ENCODE results near the gene GRXCR1.
A peak's percentile ranks its signal among the peaks of the same experiment; 100 is the strongest.

Gene GRXCR1

GRCh38 chr4:42905591-42905990 is 13.1 kb downstream of the GRXCR1 start:
- no peaks in the 10 kb centered on the region for H3K27me3 ChIP-seq (ENCODE audit: control insufficient read depth, insufficient read depth, low read length)
- H3K4me1 ChIP-seq (ENCODE audit: control insufficient read depth, insufficient read depth, low read length) = peaks cover 11% of the 10 kb centered on the region

GRCh38 chr4:42906341-42906740 is 13.8 kb downstream of the GRXCR1 start:
- H3K36me3 ChIP-seq (ENCODE audit: control insufficient read depth, insufficient read depth, low read length) = no peaks in the 10 kb centered on the region
- H3K4me3 ChIP-seq (ENCODE audit: low read length) = no peak overlapping the region
- H3K9ac ChIP-seq (ENCODE audit: low read length) = no peak overlapping the region
- H3K4me1 ChIP-seq (ENCODE audit: control insufficient read depth, insufficient read depth, low read length) = peaks cover 11% of the 10 kb centered on the region
- H3K27me3 ChIP-seq (ENCODE audit: control insufficient read depth, insufficient read depth, low read length) = no peaks in the 10 kb centered on the region
- H3K27ac ChIP-seq (ENCODE audit: low read depth, low read length) = no peak overlapping the region

More at GRCh38 chr4:42905591-42905990, 13.1 kb downstream of the GRXCR1 start:
- no peaks in the 10 kb centered on the region for H3K36me3 ChIP-seq (ENCODE audit: control insufficient read depth, insufficient read depth, low read length)
- no peak overlapping the region for H3K27ac ChIP-seq (ENCODE audit: low read depth, low read length)
- H3K9ac ChIP-seq (ENCODE audit: low read length) = no peak overlapping the region
- H3K4me3 ChIP-seq (ENCODE audit: low read length) = no peak overlapping the region

GRCh38 chr4:42906891-42907759 is 14.6 kb downstream of the GRXCR1 start:
- no peaks in the 10 kb centered on the region for H3K27me3 ChIP-seq (ENCODE audit: control insufficient read depth, insufficient read depth, low read length)
- H3K4me3 ChIP-seq (ENCODE audit: low read length) = no peak overlapping the region
- H3K9ac ChIP-seq (ENCODE audit: low read length) = no peak overlapping the region
- H3K27ac ChIP-seq (ENCODE audit: low read depth, low read length) = peak overlapping the region; percentile 50
- H3K4me1 ChIP-seq (ENCODE audit: control insufficient read depth, insufficient read depth, low read length) = peaks cover 11% of the 10 kb centered on the region
- H3K36me3 ChIP-seq (ENCODE audit: control insufficient read depth, insufficient read depth, low read length) = no peaks in the 10 kb centered on the region

GRCh38 chr4:42910459-42910858 is 17.9 kb downstream of the GRXCR1 start:
- Histone ChIP-seq H3K36me3 (ENCODE audit: control insufficient read depth, insufficient read depth, low read length) (no peaks in the 10 kb centered on the region), H3K4me3 (ENCODE audit: low read length) (no peak overlapping the region), H3K27me3 (ENCODE audit: control insufficient read depth, insufficient read depth, low read length) (no peaks in the 10 kb centered on the region), H3K27ac (ENCODE audit: low read depth, low read length) (peak overlapping the region; percentile 60), H3K4me1 (ENCODE audit: control insufficient read depth, insufficient read depth, low read length) (peaks cover 11% of the 10 kb centered on the region), H3K9ac (ENCODE audit: low read length) (no peak overlapping the region)

GRCh38 chr4:42914937-42915336 is 22.4 kb downstream of the GRXCR1 start:
- no peaks in the 10 kb centered on the region for H3K36me3 ChIP-seq (ENCODE audit: control insufficient read depth, insufficient read depth, low read length)

GRCh38 chr4:42915484-42915883 is 23.0 kb downstream of the GRXCR1 start:
- Histone ChIP-seq H3K27me3 (ENCODE audit: control insufficient read depth, insufficient read depth, low read length) (no peaks in the 10 kb centered on the region), H3K36me3 (ENCODE audit: control insufficient read depth, insufficient read depth, low read length) (no peaks in the 10 kb centered on the region), H3K4me3 (ENCODE audit: low read length) (no peak overlapping the region), H3K9ac (ENCODE audit: low read length) (no peak overlapping the region), H3K4me1 (ENCODE audit: control insufficient read depth, insufficient read depth, low read length) (no peaks in the 10 kb centered on the region), H3K27ac (ENCODE audit: low read depth, low read length) (no peak overlapping the region)

More at GRCh38 chr4:42914937-42915336, 22.4 kb downstream of the GRXCR1 start:
- no peak overlapping the region for H3K4me3 ChIP-seq (ENCODE audit: low read length)
- no peaks in the 10 kb centered on the region for H3K27me3 ChIP-seq (ENCODE audit: control insufficient read depth, insufficient read depth, low read length)
- no peak overlapping the region for H3K9ac ChIP-seq (ENCODE audit: low read length)
- H3K27ac ChIP-seq (ENCODE audit: low read depth, low read length) = no peak overlapping the region
- H3K4me1 ChIP-seq (ENCODE audit: control insufficient read depth, insufficient read depth, low read length) = no peaks in the 10 kb centered on the region

GRCh38 chr4:42917296-42917695 is 24.8 kb downstream of the GRXCR1 start:
- no peak overlapping the region for H3K4me3 ChIP-seq (ENCODE audit: low read length)
- no peaks in the 10 kb centered on the region for H3K4me1 ChIP-seq (ENCODE audit: control insufficient read depth, insufficient read depth, low read length)
- H3K27me3 ChIP-seq (ENCODE audit: control insufficient read depth, insufficient read depth, low read length) = no peaks in the 10 kb centered on the region
- no peak overlapping the region for H3K9ac ChIP-seq (ENCODE audit: low read length)
- H3K36me3 ChIP-seq (ENCODE audit: control insufficient read depth, insufficient read depth, low read length) = no peaks in the 10 kb centered on the region
- no peak overlapping the region for H3K27ac ChIP-seq (ENCODE audit: low read depth, low read length)

GRCh38 chr4:42923431-42923830 is 30.9 kb downstream of the GRXCR1 start:
- Histone ChIP-seq H3K9ac (ENCODE audit: low read length) (no peak overlapping the region), H3K27me3 (ENCODE audit: control insufficient read depth, insufficient read depth, low read length) (no peaks in the 10 kb centered on the region), H3K4me1 (ENCODE audit: control insufficient read depth, insufficient read depth, low read length) (no peaks in the 10 kb centered on the region), H3K27ac (ENCODE audit: low read depth, low read length) (no peak overlapping the region), H3K4me3 (ENCODE audit: low read length) (no peak overlapping the region), H3K36me3 (ENCODE audit: control insufficient read depth, insufficient read depth, low read length) (no peaks in the 10 kb centered on the region)

- H3K4me1 ChIP-seq (ENCODE audit: control insufficient read depth, insufficient read depth, low read length) = no peaks in the 10 kb centered on the region
- no peak overlapping the region for H3K4me3 ChIP-seq (ENCODE audit: low read length)
- no peak overlapping the region for H3K27ac ChIP-seq (ENCODE audit: low read depth, low read length)
- no peak overlapping the region for H3K9ac ChIP-seq (ENCODE audit: low read length)
- H3K36me3 ChIP-seq (ENCODE audit: control insufficient read depth, insufficient read depth, low read length) = no peaks in the 10 kb centered on the region
- no peaks in the 10 kb centered on the region for H3K27me3 ChIP-seq (ENCODE audit: control insufficient read depth, insufficient read depth, low read length)
These were observed 33.4 kb downstream of the GRXCR1 start for GRCh38 chr4:42925921-42926320.

- Histone ChIP-seq H3K4me3 (ENCODE audit: low read length) (no peak overlapping the region), H3K9ac (ENCODE audit: low read length) (no peak overlapping the region), H3K27me3 (ENCODE audit: control insufficient read depth, insufficient read depth, low read length) (no peaks in the 10 kb centered on the region), H3K27ac (ENCODE audit: low read depth, low read length) (no peak overlapping the region), H3K36me3 (ENCODE audit: control insufficient read depth, insufficient read depth, low read length) (no peaks in the 10 kb centered on the region), H3K4me1 (ENCODE audit: control insufficient read depth, insufficient read depth, low read length) (no peaks in the 10 kb centered on the region)
These were observed 35.4 kb downstream of the GRXCR1 start for GRCh38 chr4:42927946-42928345.

- Histone ChIP-seq H3K36me3 (ENCODE audit: control insufficient read depth, insufficient read depth, low read length) (no peaks in the 10 kb centered on the region), H3K4me1 (ENCODE audit: control insufficient read depth, insufficient read depth, low read length) (no peaks in the 10 kb centered on the region), H3K27me3 (ENCODE audit: control insufficient read depth, insufficient read depth, low read length) (no peaks in the 10 kb centered on the region), H3K4me3 (ENCODE audit: low read length) (no peak overlapping the region), H3K9ac (ENCODE audit: low read length) (no peak overlapping the region), H3K27ac (ENCODE audit: low read depth, low read length) (no peak overlapping the region)
These were observed 36.1 kb downstream of the GRXCR1 start for GRCh38 chr4:42928582-42928981.

GRCh38 chr4:42942216-42942615 is 49.7 kb downstream of the GRXCR1 start:
- H3K4me3 ChIP-seq (ENCODE audit: low read length) = no peak overlapping the region
- no peaks in the 10 kb centered on the region for H3K27me3 ChIP-seq (ENCODE audit: control insufficient read depth, insufficient read depth, low read length)
- no peaks in the 10 kb centered on the region for H3K36me3 ChIP-seq (ENCODE audit: control insufficient read depth, insufficient read depth, low read length)
- no peaks in the 10 kb centered on the region for H3K4me1 ChIP-seq (ENCODE audit: control insufficient read depth, insufficient read depth, low read length)
- no peak overlapping the region for H3K9ac ChIP-seq (ENCODE audit: low read length)
- H3K27ac ChIP-seq (ENCODE audit: low read depth, low read length) = no peak overlapping the region

GRCh38 chr4:42945874-42946273 is 53.4 kb downstream of the GRXCR1 start:
- no peak overlapping the region for H3K9ac ChIP-seq (ENCODE audit: low read length)
- H3K27me3 ChIP-seq (ENCODE audit: control insufficient read depth, insufficient read depth, low read length) = no peaks in the 10 kb centered on the region
- no peaks in the 10 kb centered on the region for H3K4me1 ChIP-seq (ENCODE audit: control insufficient read depth, insufficient read depth, low read length)
- no peak overlapping the region for H3K27ac ChIP-seq (ENCODE audit: low read depth, low read length)
- no peak overlapping the region for H3K4me3 ChIP-seq (ENCODE audit: low read length)
- H3K36me3 ChIP-seq (ENCODE audit: control insufficient read depth, insufficient read depth, low read length) = no peaks in the 10 kb centered on the region

Measured in rectal smooth muscle tissue (tissue), 1 donor.